Hepatocyte (in vitro differentiated cells): ENCODE data around the gene SRPK2. TPM values are rescaled to one million over a fixed set of nuclear protein-coding genes. Genes with fewer than 3 reads are reported as not detected.

Source experiments
- DNase-seq: peaks from one replicate; pipeline ENCODE4 v3.0.0-alpha.2; 2016; ENCODE audit warnings: low spot score
- H2AFZ ChIP-seq: fragments of 200-600 bp; sonication (generic); 2 replicates; pipeline ENCODE4 v1.6.0; 2016; ENCODE audit warnings: antibody characterized with exemption, mild to moderate bottlenecking
- H3K27ac ChIP-seq: fragments of 200-600 bp; sonication (generic); 2 replicates; pipeline ENCODE4 v1.5.1; 2016; ENCODE audit warnings: mild to moderate bottlenecking
- H3K27me3 ChIP-seq: fragments of 200-600 bp; sonication (generic); 2 replicates; pipeline ENCODE4 v1.6.1; 2016
- H3K36me3 ChIP-seq: fragments of 200-600 bp; sonication (generic); replicated peaks from 2 replicates; pipeline ENCODE4 v1.5.1; 2016; ENCODE audit warnings: low read depth; ENCODE audit not compliant: insufficient read depth
- H3K4me1 ChIP-seq: fragments of 200-600 bp; sonication (generic); 2 replicates; pipeline ENCODE4 v1.5.1; 2016; ENCODE audit warnings: mild to moderate bottlenecking, moderate library complexity; ENCODE audit not compliant: insufficient read depth
- H3K4me2 ChIP-seq: fragments of 200-600 bp; sonication (generic); 2 replicates; pipeline ENCODE4 v1.6.0; 2016
- H3K4me3 ChIP-seq: fragments of 200-600 bp; sonication (generic); 2 replicates; pipeline ENCODE4 v1.5.1; 2016; ENCODE audit warnings: mild to moderate bottlenecking
- H3K79me2 ChIP-seq: fragments of 200-600 bp; sonication (generic); 2 replicates; pipeline ENCODE4 v1.6.0; 2017; ENCODE audit warnings: mild to moderate bottlenecking
- H3K9me2 ChIP-seq: fragments of 200-600 bp; sonication (generic); replicated peaks from 2 replicates; pipeline ENCODE4 v1.6.0; 2017; ENCODE audit warnings: mild to moderate bottlenecking; ENCODE audit not compliant: insufficient read depth
- H3K9me3 ChIP-seq: fragments of 200-600 bp; sonication (generic); 2 replicates; pipeline ENCODE4 v1.5.1; 2016; ENCODE audit warnings: low read depth, mild to moderate bottlenecking
- H4K20me1 ChIP-seq: fragments of 200-600 bp; sonication (generic); 2 replicates; pipeline ENCODE4 v1.6.0; 2016; ENCODE audit warnings: mild to moderate bottlenecking; ENCODE audit not compliant: insufficient read depth, poor library complexity, severe bottlenecking
- CTCF ChIP-seq: fragments of 200-600 bp; sonication (generic); IDR thresholded peaks from 2 replicates; pipeline ENCODE4 v1.5.1; 2016; ENCODE audit warnings: antibody characterized with exemption, mild to moderate bottlenecking; ENCODE audit not compliant: poor library complexity
- EZH2 ChIP-seq: fragments of 200-600 bp; sonication (generic); IDR thresholded peaks from 2 replicates; pipeline ENCODE4 v1.6.1; 2016; ENCODE audit warnings: antibody characterized with exemption, mild to moderate bottlenecking, borderline replicate concordance
- EZH2phosphoT487 ChIP-seq: fragments of 200-600 bp; sonication (generic); IDR thresholded peaks from one replicate; pipeline ENCODE4 v1.6.1; 2018; ENCODE audit warnings: antibody characterized with exemption, mild to moderate bottlenecking, low read depth, moderate library complexity; ENCODE audit not compliant: unreplicated experiment, severe bottlenecking
- WGBS: methylation state at CpG from one replicate; pipeline ENCODE4 v1.1.6; 2016; ENCODE audit warnings: low lambda C conversion rate; ENCODE audit errors: missing lambda C conversion rate; 5-methylcytosine and 5-hydroxymethylcytosine counted together
- polyA plus RNA-seq: library from polyadenylated mRNA; unstranded; fragments of >200 nt; fragmentation: Nextera tagmentation; extraction: Ambion mirVana; gene quantifications from 2 replicates; pipeline ENCODE4 v1.2.1, GENCODE V29; 2016
- small RNA-seq: library from RNA; depleted of rRNA; stranded (forward); fragments of <200 nt; gene quantifications from one replicate; pipeline ENCODE3, GENCODE V24; 2014
- total RNA-seq: library from RNA; depleted of rRNA; stranded (reverse); fragments of >200 nt; gene quantifications from 2 replicates; pipeline ENCODE4 v1.2.3, GENCODE V29; 2014

Gene SRPK2
- total and polyA plus RNA-seq, 2 experiments from 2014 or later: 41.4 to 46.1 TPM

DNA sequence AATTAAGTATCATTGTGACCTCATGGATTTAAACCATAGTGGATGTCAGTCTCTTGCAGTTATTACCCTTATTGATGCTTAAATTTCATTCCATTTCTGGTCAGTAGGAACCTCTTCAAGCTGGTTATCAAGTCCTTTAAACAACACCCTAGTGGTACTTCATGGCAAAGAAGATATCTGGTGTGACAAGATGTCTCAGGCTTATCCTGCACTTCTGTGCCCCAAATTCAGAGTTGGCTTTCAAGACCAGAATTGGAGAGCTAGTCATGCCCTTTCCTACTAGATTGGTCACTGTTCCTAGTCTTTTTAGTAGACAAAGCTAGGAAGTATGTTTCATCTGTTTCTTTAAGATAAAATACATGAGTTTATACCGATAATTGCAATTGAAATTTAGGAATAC lies 319.8 kb downstream of the SRPK2 start:
- DNase-seq: no peak
- H4K20me1 ChIP-seq: peaks cover 20% of the 10 kb centered on the region
- H3K27me3 ChIP-seq: no peaks in the 10 kb centered on the region
- no peak overlapping the region for H2AFZ ChIP-seq
- no peak overlapping the region for H3K4me2 ChIP-seq
- H3K4me3 ChIP-seq: no peak overlapping the region
- no peaks in the 10 kb centered on the region for H3K4me1 ChIP-seq
- peaks cover 64% of the 10 kb centered on the region for H3K79me2 ChIP-seq
- no peak overlapping the region for H3K27ac ChIP-seq
- H3K9me3 ChIP-seq: no peaks in the 10 kb centered on the region
- WGBS: 95% methylated on average over 1 of the region's 1 CpG
- no peaks in the 10 kb centered on the region for H3K9me2 ChIP-seq
- H3K36me3 ChIP-seq: no peaks in the 10 kb centered on the region
- no peak for TF ChIP-seq CTCF
- no peak for TF ChIP-seq EZH2
- TF ChIP-seq EZH2phosphoT487: no peak

DNA sequence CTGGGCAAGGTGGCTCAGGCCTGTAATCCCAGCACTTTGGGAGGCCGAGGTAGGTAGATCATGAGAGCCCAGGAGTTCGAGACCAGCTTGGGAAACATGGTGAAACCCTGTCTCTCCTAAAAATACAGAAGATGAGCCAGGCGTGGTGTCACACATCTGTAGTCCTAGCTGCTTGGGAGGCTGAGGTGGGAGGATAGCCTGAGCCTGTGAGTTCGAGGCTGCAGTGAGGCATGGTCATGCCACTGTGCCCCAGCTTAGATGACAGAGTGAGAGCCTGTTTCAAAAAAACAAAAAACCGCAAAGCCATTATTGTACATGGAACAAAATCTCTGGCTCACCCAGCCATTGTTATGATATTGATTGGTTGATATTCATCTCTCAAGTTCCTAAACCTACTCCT lies 321.0 kb downstream of the SRPK2 start:
- H3K4me3 ChIP-seq: no peak overlapping the region
- TF ChIP-seq EZH2phosphoT487: no peak
- no peak for TF ChIP-seq EZH2
- no peak for TF ChIP-seq CTCF
- peaks cover 73% of the 10 kb centered on the region for H3K79me2 ChIP-seq
- 96% methylated on average over 5 of the region's 5 CpGs for WGBS
- H3K9me2 ChIP-seq: no peaks in the 10 kb centered on the region
- no peak overlapping the region for H2AFZ ChIP-seq
- peaks cover 31% of the 10 kb centered on the region for H4K20me1 ChIP-seq
- H3K27me3 ChIP-seq: no peaks in the 10 kb centered on the region
- H3K4me1 ChIP-seq: no peaks in the 10 kb centered on the region
- H3K4me2 ChIP-seq: no peak overlapping the region
- H3K36me3 ChIP-seq: no peaks in the 10 kb centered on the region
- H3K9me3 ChIP-seq: no peaks in the 10 kb centered on the region
- no peak overlapping the region for H3K27ac ChIP-seq
- DNase-seq: no peak

Small RNA genes within 50 kb of the gene (small RNA-seq; reads per million reads assigned to genes)
- gene AC005070.2: not detected
- gene RNU6-1322P: not detected

Other genes starting within 250 kb of the SRPK2 start
- 10.9 and 12.6 TPM in 2 replicates for gene PUS7, start 133.3 kb upstream of the SRPK2 start, total RNA-seq
- gene PUS7, start 133.3 kb upstream of the SRPK2 start, polyA plus RNA-seq: 4.3 and 6.1 TPM in 2 replicates
- gene RINT1, start 143.3 kb upstream of the SRPK2 start, total RNA-seq: 8.2 and 9.3 TPM in 2 replicates
- 10.7 and 12.1 TPM in 2 replicates for gene RINT1, start 143.3 kb upstream of the SRPK2 start, polyA plus RNA-seq
- gene EFCAB10, start 192.6 kb upstream of the SRPK2 start, total RNA-seq: 0.12 TPM in 1 of 2 replicates, not detected in the other
- gene EFCAB10, start 192.6 kb upstream of the SRPK2 start, polyA plus RNA-seq: 0.22 and 0.24 TPM in 2 replicates